ENCODE results near the gene CFD.
"Not testable (repeated sequence)": the region's sequence is repeated elsewhere in the genome, so short reads cannot be mapped to it uniquely, and the experiment has no call there.

Gene CFD

GRCh38 chr19:848386-848921 lies 11.0 kb upstream of the CFD start:
- Histone ChIP-seq H2AFZ (ENCODE audit: low read depth, low read length, severe bottlenecking) (no peak overlapping the region), H3K36me3 (ENCODE audit: low read length) (no peaks in the 10 kb centered on the region), H3K79me2 (ENCODE audit: insufficient read depth, low read length) (no peaks in the 10 kb centered on the region), H3K27ac (ENCODE audit: low read depth, low read length) (no peak overlapping the region), H3K9me2 (replicated peaks; ENCODE audit: insufficient read depth, low read length) (no peaks in the 10 kb centered on the region), H4K20me1 (ENCODE audit: low read depth, low read length) (no peaks in the 10 kb centered on the region), H3K4me2 (ENCODE audit: low read depth, low read length, poor library complexity, severe bottlenecking) (no peak overlapping the region), H3K27me3 (ENCODE audit: low read length) (no peaks in the 10 kb centered on the region), H3K9ac (ENCODE audit: low read length) (no peak overlapping the region), H3K9me3 (ENCODE audit: insufficient read depth, low read length) (no peaks in the 10 kb centered on the region), H3F3A (ENCODE audit: insufficient read depth) (no peaks in the 10 kb centered on the region), H3K4me3 (ENCODE audit: insufficient read depth, low read length, poor library complexity, severe bottlenecking) (no peak overlapping the region)
- no peak for TF ChIP-seq EZH2phosphoT487 (conservative IDR thresholded peaks at IDR 0.05; ENCODE audit: low read length)

- not testable (repeated sequence) for H3K4me2 ChIP-seq (ENCODE audit: low read depth, low read length, poor library complexity, severe bottlenecking); H3K9me2 ChIP-seq (replicated peaks; ENCODE audit: insufficient read depth, low read length); H2AFZ ChIP-seq (ENCODE audit: low read depth, low read length, severe bottlenecking); H3K9me3 ChIP-seq (ENCODE audit: insufficient read depth, low read length); H3K27me3 ChIP-seq (ENCODE audit: low read length); H3K27ac ChIP-seq (ENCODE audit: low read depth, low read length); H3K79me2 ChIP-seq (ENCODE audit: insufficient read depth, low read length); H3F3A ChIP-seq (ENCODE audit: insufficient read depth); H3K36me3 ChIP-seq (ENCODE audit: low read length); H4K20me1 ChIP-seq (ENCODE audit: low read depth, low read length); H3K4me3 ChIP-seq (ENCODE audit: insufficient read depth, low read length, poor library complexity, severe bottlenecking); H3K9ac ChIP-seq (ENCODE audit: low read length)
Observed at GRCh38 chr19:849195-849594, 10.3 kb upstream of the CFD start.

GRCh38 chr19:850221-850978 lies 9.1 kb upstream of the CFD start:
- Histone ChIP-seq H3K9me2 (replicated peaks; ENCODE audit: insufficient read depth, low read length) (no peaks in the 10 kb centered on the region), H3F3A (ENCODE audit: insufficient read depth) (no peaks in the 10 kb centered on the region), H3K27me3 (ENCODE audit: low read length) (no peaks in the 10 kb centered on the region), H3K79me2 (ENCODE audit: insufficient read depth, low read length) (no peaks in the 10 kb centered on the region), H3K36me3 (ENCODE audit: low read length) (no peaks in the 10 kb centered on the region), H3K9me3 (ENCODE audit: insufficient read depth, low read length) (no peaks in the 10 kb centered on the region), H2AFZ (ENCODE audit: low read depth, low read length, severe bottlenecking) (no peak overlapping the region), H3K4me2 (ENCODE audit: low read depth, low read length, poor library complexity, severe bottlenecking) (no peak overlapping the region), H3K9ac (ENCODE audit: low read length) (no peak overlapping the region), H4K20me1 (ENCODE audit: low read depth, low read length) (no peaks in the 10 kb centered on the region), H3K4me3 (ENCODE audit: insufficient read depth, low read length, poor library complexity, severe bottlenecking) (no peak overlapping the region), H3K27ac (ENCODE audit: low read depth, low read length) (no peak overlapping the region)
- TF ChIP-seq CTCF (IDR thresholded peaks at IDR 0.05; ENCODE audit: insufficient read depth, low read length, poor library complexity, severe bottlenecking) (no peak), EZH2phosphoT487 (conservative IDR thresholded peaks at IDR 0.05; ENCODE audit: low read length) (no peak)

- no peaks in the 10 kb centered on the region for H3K27me3 ChIP-seq (ENCODE audit: low read length)
- no peak overlapping the region for H3K4me2 ChIP-seq (ENCODE audit: low read depth, low read length, poor library complexity, severe bottlenecking)
- H3F3A ChIP-seq (ENCODE audit: insufficient read depth) = no peaks in the 10 kb centered on the region
- TF ChIP-seq EZH2phosphoT487 (conservative IDR thresholded peaks at IDR 0.05; ENCODE audit: low read length) (no peak), CTCF (IDR thresholded peaks at IDR 0.05; ENCODE audit: insufficient read depth, low read length, poor library complexity, severe bottlenecking) (no peak)
- H3K9ac ChIP-seq (ENCODE audit: low read length) = no peak overlapping the region
- H3K27ac ChIP-seq (ENCODE audit: low read depth, low read length) = no peak overlapping the region
- H3K4me3 ChIP-seq (ENCODE audit: insufficient read depth, low read length, poor library complexity, severe bottlenecking) = no peak overlapping the region
- H3K9me2 ChIP-seq (replicated peaks; ENCODE audit: insufficient read depth, low read length) = no peaks in the 10 kb centered on the region
- H3K79me2 ChIP-seq (ENCODE audit: insufficient read depth, low read length) = no peaks in the 10 kb centered on the region
- no peaks in the 10 kb centered on the region for H3K9me3 ChIP-seq (ENCODE audit: insufficient read depth, low read length)
- no peaks in the 10 kb centered on the region for H4K20me1 ChIP-seq (ENCODE audit: low read depth, low read length)
- no peak overlapping the region for H2AFZ ChIP-seq (ENCODE audit: low read depth, low read length, severe bottlenecking)
- H3K36me3 ChIP-seq (ENCODE audit: low read length) = no peaks in the 10 kb centered on the region
Observed at GRCh38 chr19:850979-851335, 8.5 kb upstream of the CFD start.
